Activated CD4-positive, alpha-beta memory T cell treated with anti-CD3 and anti-CD28 coated beads for 36 hours (primary cell): ENCODE data around the gene GPR107. TPM values are rescaled to one million over a fixed set of nuclear protein-coding genes. Genes with fewer than 3 reads are reported as not detected.

Experiments used
- CTCF ChIA-PET: fragments of 350-600 bp; sonication (Branson Sonifier 250); formaldehyde crosslinking; loops from one replicate; lab custom pipeline; 2021; ENCODE audit warnings: antibody characterized with exemption, inconsistent platforms; lab: Charles Lee
- POLR2A ChIA-PET: fragments of 350-600 bp; sonication (Branson Sonifier 250); formaldehyde crosslinking; loops from one replicate; lab custom pipeline; 2021; ENCODE audit warnings: antibody characterized with exemption; lab: Charles Lee
- DNase-seq: peaks from one replicate; pipeline ENCODE4 v3.0.0-alpha.2; 2020
- H3K27ac Mint-ChIP-seq: one replicate; pipeline ENCODE4 v1.8.0; 2021; ENCODE audit warnings: mixed read lengths
- H3K27me3 Mint-ChIP-seq: one replicate; pipeline ENCODE4 v1.8.0; 2021; ENCODE audit warnings: mixed read lengths
- H3K36me3 Mint-ChIP-seq: one replicate; pipeline ENCODE4 v1.8.0; 2021; ENCODE audit warnings: mixed read lengths
- H3K4me1 Mint-ChIP-seq: one replicate; pipeline ENCODE4 v1.8.0; 2021; ENCODE audit warnings: low read depth, mixed read lengths
- H3K4me3 Mint-ChIP-seq: one replicate; pipeline ENCODE4 v1.8.0; 2021; ENCODE audit warnings: mild to moderate bottlenecking, mixed read lengths
- H3K9me3 Mint-ChIP-seq: one replicate; pipeline ENCODE4 v1.8.0; 2021; ENCODE audit warnings: mixed read lengths
- intact Hi-C: fragments of 100-400 bp; cut with micrococcal nuclease; formaldehyde crosslinking; loops from one replicate; pipeline ENCODE4 v1.15.1; 2023
- total RNA-seq, 2 experiments: library from RNA; stranded (reverse); gene quantifications; one replicate each; pipeline ENCODE4 v1.2.3, GENCODE V29; 2021

Gene GPR107
- total RNA-seq, 2 experiments from 2014 or later, result 20.7 to 22.8 TPM

DNA sequence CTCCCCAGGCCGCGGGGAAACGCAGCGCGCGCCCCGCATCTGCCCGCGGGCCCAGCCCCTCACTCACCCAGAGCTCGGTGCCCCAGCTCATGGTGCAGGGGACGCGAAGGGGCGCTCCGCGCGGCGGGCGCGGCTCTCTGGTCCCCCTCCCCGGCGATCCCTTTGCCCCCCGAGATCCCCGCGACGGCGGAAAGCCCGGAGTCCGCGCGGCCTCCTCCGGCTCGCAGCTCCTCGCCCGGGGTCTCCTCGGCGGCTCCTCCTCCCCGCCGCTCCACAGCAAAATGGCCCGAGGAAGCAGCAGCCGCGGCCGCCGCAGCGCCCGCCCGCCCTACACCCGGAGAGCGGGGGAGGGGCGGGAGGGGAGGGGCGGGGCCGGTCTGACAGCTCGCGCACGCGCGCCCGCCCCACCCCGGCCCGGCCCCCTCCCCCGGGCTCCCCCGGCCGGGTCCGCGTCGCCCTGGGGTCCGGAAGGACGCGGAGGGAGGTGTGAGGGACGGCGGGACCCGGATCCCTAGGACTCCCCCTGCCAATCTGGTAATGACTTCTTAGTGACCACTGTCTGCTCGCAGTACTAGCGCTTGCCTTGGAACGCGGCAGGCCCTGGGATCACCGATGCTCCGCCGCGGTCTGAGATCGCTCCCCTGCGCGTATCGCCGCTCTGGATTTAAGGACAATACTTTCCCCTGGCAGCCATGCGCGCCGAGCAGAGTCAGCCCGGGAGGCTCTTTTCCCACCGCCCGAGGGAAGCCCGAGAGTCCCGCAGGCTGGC, 10.6 kb upstream of the GPR107 start, which contains the start of gene FNBP1:
Gene FNBP1 (minus strand): TSS at position 305 of the 769 bp plus-strand sequence. CDS start 214 bp downstream, at position 91.
- peak within 1 kb of the TSS; percentile 99 for H3K27ac Mint-ChIP-seq
- H3K36me3 Mint-ChIP-seq, result peaks cover 26% of the 10 kb centered on the region
- peaks cover 37% of the 10 kb centered on the region for H3K4me1 Mint-ChIP-seq
- POLR2A ChIA-PET, result interaction anchor here (0.5 to 7.0 kb wide), 21 partner anchors 9 to 1602 kb away, joined by 3 to 88 read pairs (median 4); partner anchors contain the start of gene GPR107
- H3K9me3 Mint-ChIP-seq, result no peaks in the 10 kb centered on the region
- H3K4me3 Mint-ChIP-seq, result peak within 1 kb of the TSS; percentile 98
- intact Hi-C loops, result no loop called here
- CTCF ChIA-PET, result interaction anchor here (1.0 kb wide), 2 partner anchors 9 to 158 kb away, joined by 3 to 4 read pairs; no protein-coding TSS in a partner anchor
- H3K27me3 Mint-ChIP-seq, result no peaks in the 10 kb centered on the region
- peak; percentile 86 for DNase-seq

- Mint-ChIP-seq H3K4me3 (peak overlapping the region; percentile 87), H3K36me3 (peaks cover 21% of the 10 kb centered on the region), H3K9me3 (no peaks in the 10 kb centered on the region), H3K4me1 (peaks cover 32% of the 10 kb centered on the region), H3K27ac (peak overlapping the region; percentile 80), H3K27me3 (no peaks in the 10 kb centered on the region)
- CTCF ChIA-PET, result interaction anchor here (1.0 to 1.6 kb wide), 2 partner anchors 13 to 159 kb away, joined by 4 read pairs; no protein-coding TSS in a partner anchor
- DNase-seq, result no peak
- POLR2A ChIA-PET, result interaction anchor here (0.6 to 7.0 kb wide), 9 partner anchors 8 to 157 kb away, joined by 3 to 88 read pairs (median 7); partner anchors contain the start of gene GPR107
- intact Hi-C loops, result no loop called here
These were observed 9.8 kb upstream of the GPR107 start for GRCh38 chr9:130043654-130044623.

GRCh38 chr9:130045725-130046450, 7.8 kb upstream of the GPR107 start:
- Mint-ChIP-seq H3K27me3 (no peaks in the 10 kb centered on the region), H3K9me3 (no peaks in the 10 kb centered on the region), H3K36me3 (peaks cover 14% of the 10 kb centered on the region), H3K27ac (peak overlapping the region; percentile 53), H3K4me3 (no peak overlapping the region), H3K4me1 (peaks cover 33% of the 10 kb centered on the region)
- intact Hi-C loops, result no loop called here
- DNase-seq, result no peak
- CTCF ChIA-PET, result no interaction called here
- POLR2A ChIA-PET, result interaction anchor here (1.2 kb wide), 1 partner anchor 11 kb away, joined by 5 read pairs; no protein-coding TSS in a partner anchor

GRCh38 chr9:130049431-130050210, 4.1 kb upstream of the GPR107 start:
- H3K9me3 Mint-ChIP-seq, result no peaks in the 10 kb centered on the region
- H3K27me3 Mint-ChIP-seq, result no peaks in the 10 kb centered on the region
- peaks cover 34% of the 10 kb centered on the region for H3K4me1 Mint-ChIP-seq
- ChIA-PET POLR2A (interaction anchor here (2.7 kb wide), 1 partner anchor 10 kb away, joined by 12 read pairs; no protein-coding TSS in a partner anchor), CTCF (interaction anchor here (0.6 to 1.0 kb wide), 2 partner anchors 21 to 32 kb away, joined by 3 read pairs; no protein-coding TSS in a partner anchor)
- no peak overlapping the region for H3K4me3 Mint-ChIP-seq
- no peaks in the 10 kb centered on the region for H3K36me3 Mint-ChIP-seq
- DNase-seq, result no peak
- no peak overlapping the region for H3K27ac Mint-ChIP-seq
- intact Hi-C loops, result no loop called here

- H3K4me3 Mint-ChIP-seq, result no peak overlapping the region
- intact Hi-C loops, result no loop called here
- no peak for DNase-seq
- peaks cover 31% of the 10 kb centered on the region for H3K4me1 Mint-ChIP-seq
- ChIA-PET CTCF (interaction anchor here (0.6 to 1.0 kb wide), 2 partner anchors 22 to 33 kb away, joined by 3 read pairs; no protein-coding TSS in a partner anchor), POLR2A (interaction anchor here (2.7 kb wide), 1 partner anchor 11 kb away, joined by 12 read pairs; no protein-coding TSS in a partner anchor)
- H3K36me3 Mint-ChIP-seq, result no peaks in the 10 kb centered on the region
- H3K9me3 Mint-ChIP-seq, result no peaks in the 10 kb centered on the region
- no peaks in the 10 kb centered on the region for H3K27me3 Mint-ChIP-seq
- no peak overlapping the region for H3K27ac Mint-ChIP-seq
These were observed 3.2 kb upstream of the GPR107 start for GRCh38 chr9:130050462-130050861.

GRCh38 chr9:130051855-130052254, 1.9 kb upstream of the GPR107 start:
- peak overlapping the region; percentile 65 for H3K4me3 Mint-ChIP-seq
- H3K27ac Mint-ChIP-seq, result peak overlapping the region; percentile 74
- no peaks in the 10 kb centered on the region for H3K9me3 Mint-ChIP-seq
- intact Hi-C loops, result no loop called here
- H3K27me3 Mint-ChIP-seq, result no peaks in the 10 kb centered on the region
- ChIA-PET CTCF (interaction anchor here (0.6 to 2.1 kb wide), 3 partner anchors 23 to 167 kb away, joined by 3 to 9 read pairs (median 4); no protein-coding TSS in a partner anchor), POLR2A (interaction anchor here (0.6 kb wide), 2 partner anchors 100 to 680 kb away, joined by 3 read pairs; no protein-coding TSS in a partner anchor)
- no peaks in the 10 kb centered on the region for H3K36me3 Mint-ChIP-seq
- no peak for DNase-seq
- peaks cover 28% of the 10 kb centered on the region for H3K4me1 Mint-ChIP-seq

- CTCF ChIA-PET, result interaction anchor here (1.1 to 2.1 kb wide), 4 partner anchors 32 to 168 kb away, joined by 3 to 9 read pairs (median 5); no protein-coding TSS in a partner anchor
- H3K36me3 Mint-ChIP-seq, result no peaks in the 10 kb centered on the region
- intact Hi-C loops, result no loop called here
- peaks cover 30% of the 10 kb centered on the region for H3K4me1 Mint-ChIP-seq
- H3K4me3 Mint-ChIP-seq, result peak overlapping the region; percentile 92
- no peaks in the 10 kb centered on the region for H3K27me3 Mint-ChIP-seq
- no peak for DNase-seq
- POLR2A ChIA-PET, result interaction anchor here (0.8 to 2.1 kb wide), 11 partner anchors 8 to 219 kb away, joined by 3 to 14 read pairs (median 4); partner anchors contain the start of gene FNBP1
- H3K27ac Mint-ChIP-seq, result peak overlapping the region; percentile 90
- H3K9me3 Mint-ChIP-seq, result no peaks in the 10 kb centered on the region
These were observed 600 bp upstream of the GPR107 start for GRCh38 chr9:130053109-130053503.

GRCh38 chr9:130054325-130054786, 650 bp downstream of the GPR107 start:
- Mint-ChIP-seq H3K36me3 (peaks cover 3% of the 10 kb centered on the region), H3K9me3 (no peaks in the 10 kb centered on the region), H3K27ac (peak overlapping the region; percentile 90), H3K4me3 (peak overlapping the region; percentile 92), H3K4me1 (peaks cover 35% of the 10 kb centered on the region), H3K27me3 (no peaks in the 10 kb centered on the region)
- DNase-seq, result no peak
- ChIA-PET CTCF (interaction anchor here (1.1 to 1.3 kb wide), 2 partner anchors 58 to 169 kb away, joined by 3 read pairs; no protein-coding TSS in a partner anchor), POLR2A (interaction anchor here (0.6 to 2.1 kb wide), 11 partner anchors 10 to 220 kb away, joined by 3 to 14 read pairs (median 4); partner anchors contain the start of gene FNBP1)
- intact Hi-C loops, result no loop called here

DNA sequence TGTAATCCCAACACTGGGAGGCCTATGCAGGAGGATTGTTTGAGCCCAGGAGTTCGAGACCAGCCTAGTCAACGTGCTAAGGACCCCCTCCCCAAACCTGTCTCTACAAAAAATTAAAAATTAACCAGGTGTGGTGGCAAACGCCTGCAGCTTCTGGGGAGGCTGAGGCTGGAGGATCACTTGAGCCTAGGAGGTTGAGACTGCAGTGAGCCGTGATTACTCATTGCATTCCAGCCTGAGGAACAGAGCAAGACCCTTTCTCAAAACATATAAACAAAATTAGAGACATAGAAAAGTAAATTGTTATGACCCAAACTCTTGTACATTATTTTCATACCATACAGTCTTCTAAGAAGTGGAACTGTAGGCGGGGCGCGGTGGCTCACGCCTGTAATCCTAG, 1.1 kb downstream of the GPR107 start:
- intact Hi-C loops, result no loop called here
- DNase-seq, result no peak
- peak overlapping the region; percentile 92 for H3K4me3 Mint-ChIP-seq
- no peaks in the 10 kb centered on the region for H3K27me3 Mint-ChIP-seq
- no peak overlapping the region for H3K27ac Mint-ChIP-seq
- CTCF ChIA-PET, result interaction anchor here (1.3 kb wide), 1 partner anchor 169 kb away, joined by 3 read pairs; no protein-coding TSS in a partner anchor
- H3K4me1 Mint-ChIP-seq, result peaks cover 35% of the 10 kb centered on the region
- peaks cover 3% of the 10 kb centered on the region for H3K36me3 Mint-ChIP-seq
- no peaks in the 10 kb centered on the region for H3K9me3 Mint-ChIP-seq
- POLR2A ChIA-PET, result interaction anchor here (0.6 to 1.8 kb wide), 3 partner anchors 10 to 21 kb away, joined by 3 to 7 read pairs (median 3); no protein-coding TSS in a partner anchor

DNA sequence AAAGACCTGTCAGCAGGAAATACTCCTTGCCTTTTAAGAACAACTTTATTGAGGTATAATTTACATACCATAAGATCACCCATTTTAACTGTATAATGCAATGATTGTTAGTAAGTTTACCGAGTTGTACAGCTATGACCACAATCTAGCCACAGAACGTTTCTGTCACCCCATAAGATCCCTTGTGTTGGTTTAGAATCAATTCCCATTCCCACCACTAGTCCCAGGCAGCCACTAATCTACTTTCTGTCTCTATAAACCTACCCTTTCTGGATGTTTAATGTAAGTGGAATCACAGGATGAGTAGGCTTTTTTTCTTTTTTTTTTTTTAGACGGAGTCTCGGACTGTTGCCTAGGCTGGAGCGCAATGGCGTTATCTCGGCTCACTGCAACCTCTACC, 4.4 kb downstream of the GPR107 start:
- intact Hi-C loops, result no loop called here
- DNase-seq, result no peak
- Mint-ChIP-seq H3K27ac (no peak overlapping the region), H3K36me3 (peaks cover 3% of the 10 kb centered on the region), H3K4me3 (no peak overlapping the region), H3K27me3 (no peaks in the 10 kb centered on the region), H3K9me3 (no peaks in the 10 kb centered on the region), H3K4me1 (peaks cover 24% of the 10 kb centered on the region)
- ChIA-PET POLR2A (no interaction called here), CTCF (interaction anchor here (0.7 to 1.6 kb wide), 5 partner anchors 9 to 268 kb away, joined by 3 to 5 read pairs (median 3); no protein-coding TSS in a partner anchor)
